Spleen (tissue), 11 donors: ENCODE data around the gene CEP350. TPM values are rescaled to one million over a fixed set of nuclear protein-coding genes. Genes with fewer than 3 reads are reported as not detected.

Experiments
- DNase-seq: peaks from one replicate; pipeline ENCODE4 v3.0.0-alpha.2; 2020
- H3K27ac ChIP-seq, 8 donors: fragments of 200-600 bp; sonication (generic) in 7 of 8; 1 replicate in 4 of 8; 2 replicates in 4 of 8; pipeline versions ENCODE4 v1.5.0 to v1.8.0; 2016 to 2021; ENCODE audit warnings: inconsistent platforms in 4 of 8, mild to moderate bottlenecking in 4 of 8, moderate library complexity in 1 of 8
- H3K27me3 ChIP-seq, 7 donors: fragments of 200-600 bp; sonication (generic) in 6 of 7; replicated peaks in 1 of 7; 1 replicate in 4 of 7; 2 replicates in 3 of 7; pipeline versions ENCODE4 v1.5.0 to v1.8.0; 2016 to 2021; ENCODE audit warnings: inconsistent platforms in 3 of 7, mild to moderate bottlenecking in 1 of 7
- H3K36me3 ChIP-seq, 6 donors: fragments of 200-600 bp; sonication (generic) in 5 of 6; 1 replicate in 4 of 6; 2 replicates in 2 of 6; pipeline versions ENCODE4 v1.5.0 to v1.8.0; 2016 to 2021; ENCODE audit warnings: inconsistent platforms in 2 of 6
- H3K4me1 ChIP-seq, 6 donors: fragments of 200-600 bp; sonication (generic) in 5 of 6; 1 replicate in 3 of 6; 2 replicates in 3 of 6; pipeline versions ENCODE4 v1.5.0 to v1.8.0; 2016 to 2021; ENCODE audit warnings: inconsistent platforms in 3 of 6
- H3K4me3 ChIP-seq, 8 donors: fragments of 200-600 bp; sonication (generic) in 7 of 8; 1 replicate in 4 of 8; 2 replicates in 4 of 8; pipeline versions ENCODE4 v1.5.0 to v1.8.0; 2016 to 2021; ENCODE audit warnings: inconsistent platforms in 4 of 8, mild to moderate bottlenecking in 4 of 8, moderate library complexity in 2 of 8
- H3K9me3 ChIP-seq, 8 donors: fragments of 200-600 bp; sonication (generic) in 7 of 8; 1 replicate in 4 of 8; 2 replicates in 4 of 8; pipeline versions ENCODE4 v1.5.0 to v1.8.0; 2016 to 2021; ENCODE audit warnings: inconsistent platforms in 4 of 8
- POLR2A ChIP-seq, 3 donors: fragments of 450-650 bp; IDR thresholded peaks; one replicate each; pipeline ENCODE4 v1.5.1; 2017; ENCODE audit warnings: antibody characterized with exemption in 3 of 3, mild to moderate bottlenecking in 1 of 3
- POLR2AphosphoS5 ChIP-seq, 3 donors: sonication (generic); formaldehyde crosslinking; IDR thresholded peaks; one replicate each; pipeline ENCODE4 v1.5.1; 2017; ENCODE audit warnings: antibody characterized with exemption in 3 of 3
- WGBS, 5 donors: extraction: QIAGEN DNeasy Blood & Tissue Kit in 3 of 5; methylation state at CpG; one replicate each; pipeline versions ENCODE4 v1.1.5 to v1.1.7; 2013 to 2018; 5-methylcytosine and 5-hydroxymethylcytosine counted together
- intact Hi-C: fragments of 100-400 bp; cut with DNase I; formaldehyde crosslinking; loops from one replicate; pipeline ENCODE4 v1.15.0; 2023; ENCODE audit warnings: low total_unique reads
- polyA plus RNA-seq, 3 donors: library from polyadenylated mRNA; stranded (reverse); fragments of 200-250 nt; gene quantifications; one replicate each; pipeline ENCODE4 v1.2.1, GENCODE V29; 2013
- total RNA-seq, 7 donors: library from RNA; depleted of rRNA in 3 of 7; stranded (reverse); fragments of >200 nt in 3 of 7; fragmentation: NEBNext Ultra II Directional in 4 of 7; extraction: Animal tissue kit (Norgen Biotek cat#: 25700) in 4 of 7; gene quantifications; one replicate each; pipeline versions ENCODE4 v1.1.0 to v1.2.1, GENCODE V29; 2016 to 2021
- TF ChIP-seq, protein P1 (sequence below), 11 experiments: fragments of 200-600 bp in 7 of 11; fragments of 450-650 bp in 4 of 11; sonication (generic) in 4 of 11; IDR thresholded peaks in 8 of 11; conservative IDR thresholded peaks in 3 of 11; 1 replicate in 7 of 11; 2 replicates in 4 of 11; pipeline versions ENCODE4 v1.4.0 to v1.8.0; 2016 to 2021; ENCODE audit warnings: antibody characterized with exemption in 11 of 11, inconsistent platforms in 4 of 11, mild to moderate bottlenecking in 1 of 11
- donor health status: healthy with polysubstance abuse.
- donor health status: DM: no; HTN: no; CAD: no; lungs with moderate emphysema.
- donor health status: DM: no; HTN: no; CAD: no.
- donor health status: Bipolar disorder and iron deficiency.
- donor health status: healthy.
- donor health status: DM: no; HTN: no; CAD: no.
- donor health status: DM: yes; HTN: yes; CAD: no.

Gene CEP350
- total and polyA plus RNA-seq, 10 donors, result 3.5 to 89.2 (median 66.0) TPM

- no peaks in the 10 kb centered on the region for H3K36me3 ChIP-seq
- no peaks in the 10 kb centered on the region for H3K9me3 ChIP-seq
- TF ChIP-seq, protein P1, sequence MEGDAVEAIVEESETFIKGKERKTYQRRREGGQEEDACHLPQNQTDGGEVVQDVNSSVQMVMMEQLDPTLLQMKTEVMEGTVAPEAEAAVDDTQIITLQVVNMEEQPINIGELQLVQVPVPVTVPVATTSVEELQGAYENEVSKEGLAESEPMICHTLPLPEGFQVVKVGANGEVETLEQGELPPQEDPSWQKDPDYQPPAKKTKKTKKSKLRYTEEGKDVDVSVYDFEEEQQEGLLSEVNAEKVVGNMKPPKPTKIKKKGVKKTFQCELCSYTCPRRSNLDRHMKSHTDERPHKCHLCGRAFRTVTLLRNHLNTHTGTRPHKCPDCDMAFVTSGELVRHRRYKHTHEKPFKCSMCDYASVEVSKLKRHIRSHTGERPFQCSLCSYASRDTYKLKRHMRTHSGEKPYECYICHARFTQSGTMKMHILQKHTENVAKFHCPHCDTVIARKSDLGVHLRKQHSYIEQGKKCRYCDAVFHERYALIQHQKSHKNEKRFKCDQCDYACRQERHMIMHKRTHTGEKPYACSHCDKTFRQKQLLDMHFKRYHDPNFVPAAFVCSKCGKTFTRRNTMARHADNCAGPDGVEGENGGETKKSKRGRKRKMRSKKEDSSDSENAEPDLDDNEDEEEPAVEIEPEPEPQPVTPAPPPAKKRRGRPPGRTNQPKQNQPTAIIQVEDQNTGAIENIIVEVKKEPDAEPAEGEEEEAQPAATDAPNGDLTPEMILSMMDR (IDR thresholded peaks at IDR 0.05 in 8 of 11, conservative IDR thresholded peaks at IDR 0.05 in 3 of 11), result peak in 8 of 11 experiments; percentile 18 to 75 (median 64)
- peak; percentile 93 to 97 (median 96) for TF ChIP-seq POLR2AphosphoS5 (IDR thresholded peaks at IDR 0.05)
- peak in 2 of 3 donors; percentile 51 to 82 for TF ChIP-seq POLR2A (IDR thresholded peaks at IDR 0.05)
- H3K4me1 ChIP-seq, result peaks cover 8 to 58% (median 30%) of the 10 kb centered on the region in 6 donors
- peak within 1 kb of the TSS; percentile 78 to 96 (median 92) for H3K27ac ChIP-seq
- DNase-seq, result peak; percentile 98
- intact Hi-C loops, result no loop called here
- H3K27me3 ChIP-seq, result no peaks in the 10 kb centered on the region
- peak within 1 kb of the TSS; percentile 66 to 97 (median 84) for H3K4me3 ChIP-seq
- WGBS, 5 donors, result 0 to 1% (median 0%) methylated on average over 39 to 100 of the region's 100 CpGs
Measured at GRCh38 chr1:180154325-180155181, 199.9 kb downstream of the CEP350 start, which contains the start of gene QSOX1. Gene QSOX1, plus strand, starts transcription at chr1:180154869. Its CDS starts 39 bp downstream, at chr1:180154908.

DNA sequence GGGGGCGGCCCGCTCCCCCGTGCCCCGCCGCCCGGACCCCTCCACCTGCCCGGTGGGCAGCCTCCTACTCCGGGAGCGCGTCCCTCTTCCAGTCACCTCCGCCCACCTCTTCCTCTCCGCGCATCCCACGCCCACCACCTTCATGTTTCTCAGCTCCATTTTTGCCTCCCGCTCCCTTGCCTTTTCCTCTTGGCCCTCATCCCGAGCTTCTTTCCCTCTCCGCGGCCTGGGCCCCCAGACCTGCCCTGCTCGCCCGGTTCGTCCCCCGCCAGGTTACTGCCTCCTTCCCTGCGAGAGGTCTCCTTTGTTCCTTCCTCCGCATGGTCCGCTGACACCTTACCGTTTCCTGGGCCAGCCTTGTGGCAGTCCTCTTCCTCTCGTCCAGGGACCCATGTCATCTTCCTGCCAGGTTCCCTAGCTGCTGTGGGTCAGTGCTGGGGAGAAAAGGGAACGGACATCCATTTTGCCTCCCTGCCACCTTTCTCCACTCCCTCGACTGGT lies 200.6 kb downstream of the CEP350 start:
- DNase-seq, result no peak
- Histone ChIP-seq H3K27ac (peak overlapping the region; percentile 51 to 96 (median 92)), H3K27me3 (no peaks in the 10 kb centered on the region), H3K36me3 (no peaks in the 10 kb centered on the region), H3K4me1 (peaks cover 8 to 64% (median 30%) of the 10 kb centered on the region in 6 donors), H3K4me3 (peak overlapping the region; percentile 66 to 97 (median 84)), H3K9me3 (no peaks in the 10 kb centered on the region)
- TF ChIP-seq, protein P1 (IDR thresholded peaks at IDR 0.05 in 8 of 11, conservative IDR thresholded peaks at IDR 0.05 in 3 of 11), result no peak
- TF ChIP-seq POLR2A (IDR thresholded peaks at IDR 0.05), result no peak
- no peak for TF ChIP-seq POLR2AphosphoS5 (IDR thresholded peaks at IDR 0.05)
- WGBS, 5 donors, result 2 to 3% (median 2%) methylated on average over 28 to 29 of the region's 29 CpGs
- intact Hi-C loops, result no loop called here

GRCh38 chr1:180156201-180156600 lies 201.6 kb downstream of the CEP350 start:
- Histone ChIP-seq H3K36me3 (no peaks in the 10 kb centered on the region), H3K4me3 (peak overlapping the region in 2 of 8 donors; percentile 80 to 97), H3K4me1 (peaks cover 8 to 69% (median 30%) of the 10 kb centered on the region in 6 donors), H3K9me3 (no peaks in the 10 kb centered on the region), H3K27ac (peak overlapping the region in 6 of 8 donors; percentile 90 to 96 (median 94)), H3K27me3 (no peaks in the 10 kb centered on the region)
- intact Hi-C loops, result no loop called here
- no peak for DNase-seq
- 60 to 77% (median 72%) methylated on average over 4 of the region's 4 CpGs for WGBS, 5 donors
- no peak for TF ChIP-seq POLR2A (IDR thresholded peaks at IDR 0.05)
- TF ChIP-seq POLR2AphosphoS5 (IDR thresholded peaks at IDR 0.05), result no peak
- TF ChIP-seq, protein P1 (IDR thresholded peaks at IDR 0.05 in 8 of 11, conservative IDR thresholded peaks at IDR 0.05 in 3 of 11), result no peak

- Histone ChIP-seq H3K27me3 (no peaks in the 10 kb centered on the region), H3K9me3 (no peaks in the 10 kb centered on the region), H3K4me3 (peak overlapping the region in 1 of 8 donors; percentile 97), H3K4me1 (peaks cover 8 to 66% (median 30%) of the 10 kb centered on the region in 6 donors), H3K36me3 (no peaks in the 10 kb centered on the region), H3K27ac (peak overlapping the region in 5 of 8 donors; percentile 91 to 96 (median 95))
- WGBS, 5 donors, result 70 to 77% (median 73%) methylated on average over 2 of the region's 2 CpGs
- TF ChIP-seq, protein P1 (IDR thresholded peaks at IDR 0.05 in 8 of 11, conservative IDR thresholded peaks at IDR 0.05 in 3 of 11), result no peak
- TF ChIP-seq POLR2AphosphoS5 (IDR thresholded peaks at IDR 0.05), result no peak
- intact Hi-C loops, result no loop called here
- DNase-seq, result no peak
Measured at GRCh38 chr1:180156631-180157091, 202.1 kb downstream of the CEP350 start.
